Endothelial cell of umbilical vein (primary cell): ENCODE measurements around the gene SEPTIN11.

Experiments used
- EZH2 ChIP-seq: IDR thresholded peaks from 2 replicates; pipeline ENCODE4 v1.6.1; 2012; ENCODE audit warnings: borderline replicate concordance, low read depth, mild to moderate bottlenecking, moderate library complexity, low read length, inconsistent platforms; ENCODE audit not compliant: severe bottlenecking
- GATA2 ChIP-seq: IDR thresholded peaks from 2 replicates; pipeline ENCODE4 v1.7.0; 2011; ENCODE audit warnings: low read depth, mild to moderate bottlenecking, moderate library complexity, mixed read lengths, low read length; ENCODE audit not compliant: insufficient read length, insufficient read depth
- MYC ChIP-seq: IDR thresholded peaks from one replicate; pipeline ENCODE4 v1.6.1; 2011; ENCODE audit warnings: mild to moderate bottlenecking, low read depth, low read length
- POLR2A ChIP-seq: IDR thresholded peaks from 2 replicates; pipeline ENCODE4 v1.6.1; 2012; ENCODE audit warnings: low read depth, mild to moderate bottlenecking, control low read depth, low read length
- POLR2AphosphoS5 ChIP-seq: IDR thresholded peaks from 2 replicates; pipeline ENCODE4 v1.6.1; 2012; ENCODE audit warnings: low read depth, mild to moderate bottlenecking, control low read depth, low read length, moderate library complexity; ENCODE audit not compliant: insufficient read depth
- TF ChIP-seq, protein P1 (sequence below), 2 donors: IDR thresholded peaks; 1 replicate in 1 of 2; 2 replicates in 1 of 2; pipeline ENCODE4 v1.5.1; 2011; ENCODE audit warnings: low read length in 2 of 2, mild to moderate bottlenecking in 2 of 2, moderate library complexity in 2 of 2, control low read depth in 1 of 2, inconsistent platforms in 1 of 2, low read depth in 1 of 2; ENCODE audit not compliant: insufficient read depth in 1 of 2; ENCODE audit errors: extremely low read depth in 1 of 2

DNA sequence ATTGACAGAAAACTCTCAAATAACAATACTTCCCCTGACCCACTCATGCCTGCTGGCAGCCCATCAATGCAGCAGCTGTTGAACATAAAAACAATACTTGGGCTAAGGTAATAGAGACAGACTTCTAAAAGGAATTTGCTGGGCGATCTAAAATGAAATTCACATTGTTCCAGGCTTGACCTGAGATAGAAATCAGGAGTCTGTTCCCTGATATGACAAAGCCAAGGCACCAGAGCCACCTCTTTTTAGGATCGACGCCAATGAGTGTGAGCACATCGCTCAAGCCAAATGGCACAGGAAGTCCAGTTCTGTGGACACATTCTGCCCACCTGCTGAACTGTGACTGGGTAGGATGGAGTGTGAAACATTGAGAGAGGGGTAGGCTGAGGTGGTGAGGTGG lies 4.9 kb downstream of the SEPTIN11 start:
- TF ChIP-seq POLR2A (no peak), GATA2 (no peak), POLR2AphosphoS5 (no peak), MYC (no peak), EZH2 (no peak)
- TF ChIP-seq, protein P1, sequence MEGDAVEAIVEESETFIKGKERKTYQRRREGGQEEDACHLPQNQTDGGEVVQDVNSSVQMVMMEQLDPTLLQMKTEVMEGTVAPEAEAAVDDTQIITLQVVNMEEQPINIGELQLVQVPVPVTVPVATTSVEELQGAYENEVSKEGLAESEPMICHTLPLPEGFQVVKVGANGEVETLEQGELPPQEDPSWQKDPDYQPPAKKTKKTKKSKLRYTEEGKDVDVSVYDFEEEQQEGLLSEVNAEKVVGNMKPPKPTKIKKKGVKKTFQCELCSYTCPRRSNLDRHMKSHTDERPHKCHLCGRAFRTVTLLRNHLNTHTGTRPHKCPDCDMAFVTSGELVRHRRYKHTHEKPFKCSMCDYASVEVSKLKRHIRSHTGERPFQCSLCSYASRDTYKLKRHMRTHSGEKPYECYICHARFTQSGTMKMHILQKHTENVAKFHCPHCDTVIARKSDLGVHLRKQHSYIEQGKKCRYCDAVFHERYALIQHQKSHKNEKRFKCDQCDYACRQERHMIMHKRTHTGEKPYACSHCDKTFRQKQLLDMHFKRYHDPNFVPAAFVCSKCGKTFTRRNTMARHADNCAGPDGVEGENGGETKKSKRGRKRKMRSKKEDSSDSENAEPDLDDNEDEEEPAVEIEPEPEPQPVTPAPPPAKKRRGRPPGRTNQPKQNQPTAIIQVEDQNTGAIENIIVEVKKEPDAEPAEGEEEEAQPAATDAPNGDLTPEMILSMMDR (IDR thresholded peaks at IDR 0.05; ENCODE audit: extremely low read depth in 1 of 2, insufficient read depth in 1 of 2, low read depth in 1 of 2, low read length in 2 of 2), result no peak
